NCI-H526 (cell line): Measurements from ENCODE around the gene CYB5R3.

ENCODE experiments used
- DNase-seq, 2 experiments: peaks; one replicate each; lab custom pipeline; 2025; lab: John Stamatoyannopoulos, UW

CYB5R3 gene

DNA sequence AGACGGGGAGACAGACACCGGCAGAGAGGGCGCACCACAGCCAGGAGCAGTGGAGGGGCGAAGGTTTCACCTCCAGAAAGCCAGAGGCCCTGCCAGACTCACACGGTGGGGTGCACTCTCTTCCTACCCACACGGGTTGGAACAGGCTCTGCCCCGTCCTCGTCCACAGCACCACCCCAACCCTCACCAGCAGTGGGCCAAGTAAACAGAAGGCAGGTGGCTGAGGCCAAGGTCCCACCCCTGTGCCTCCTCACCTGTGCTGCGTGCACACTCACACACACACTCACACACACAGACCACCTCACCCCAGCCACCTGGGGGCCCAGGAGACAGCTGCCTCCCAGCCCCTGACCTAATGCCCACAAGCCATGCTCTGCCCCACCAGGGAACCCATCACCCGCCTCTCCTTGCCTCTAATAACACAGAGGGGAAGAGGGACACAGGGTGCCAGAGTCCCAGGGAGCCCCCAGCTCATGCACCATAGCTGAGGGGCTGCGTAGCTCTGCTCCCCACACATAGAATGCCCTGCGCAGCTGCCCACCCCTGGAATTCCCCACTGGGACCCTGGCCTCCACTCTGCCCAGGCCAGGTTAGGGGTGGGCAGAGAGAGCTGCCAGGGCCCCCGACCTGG is 3.1 kb downstream of the CYB5R3 start:
- DNase-seq, result no peak

DNA sequence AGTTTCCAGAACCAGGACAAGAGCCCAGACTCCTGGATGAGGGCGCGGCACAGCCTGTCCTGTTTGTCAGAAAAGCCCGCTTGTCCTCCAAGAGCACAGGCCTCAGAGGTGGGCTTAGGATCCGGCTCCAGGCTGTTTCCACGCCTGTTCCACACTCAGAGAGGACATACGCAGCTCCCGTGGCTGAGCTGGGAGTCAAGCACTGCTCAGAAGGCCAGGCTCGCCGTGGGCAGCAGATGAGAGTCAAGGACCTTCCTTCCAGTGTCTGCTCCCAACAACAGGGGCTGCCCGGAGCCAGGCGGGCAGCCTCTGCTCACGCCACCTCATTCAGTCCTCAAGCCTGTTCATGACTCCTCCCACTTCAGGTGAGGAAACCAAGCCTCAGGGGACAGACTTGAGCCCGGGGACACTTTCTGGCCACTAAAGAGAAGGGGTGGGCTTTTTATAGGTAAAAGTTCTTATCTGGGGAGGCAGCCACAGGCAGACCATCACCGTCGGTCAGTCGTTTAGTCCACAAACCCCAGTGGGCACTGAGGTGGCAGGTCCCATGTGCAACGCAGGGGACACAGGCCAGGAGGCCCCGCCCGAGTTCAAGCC is 3.8 kb downstream of the CYB5R3 start:
- DNase-seq, result no peak

- DNase-seq, result no peak
Measured at GRCh38 chr22:42644422-42645340, 4.5 kb downstream of the CYB5R3 start.

GRCh38 chr22:42643634-42644421 is 5.4 kb downstream of the CYB5R3 start:
- no peak for DNase-seq

DNA sequence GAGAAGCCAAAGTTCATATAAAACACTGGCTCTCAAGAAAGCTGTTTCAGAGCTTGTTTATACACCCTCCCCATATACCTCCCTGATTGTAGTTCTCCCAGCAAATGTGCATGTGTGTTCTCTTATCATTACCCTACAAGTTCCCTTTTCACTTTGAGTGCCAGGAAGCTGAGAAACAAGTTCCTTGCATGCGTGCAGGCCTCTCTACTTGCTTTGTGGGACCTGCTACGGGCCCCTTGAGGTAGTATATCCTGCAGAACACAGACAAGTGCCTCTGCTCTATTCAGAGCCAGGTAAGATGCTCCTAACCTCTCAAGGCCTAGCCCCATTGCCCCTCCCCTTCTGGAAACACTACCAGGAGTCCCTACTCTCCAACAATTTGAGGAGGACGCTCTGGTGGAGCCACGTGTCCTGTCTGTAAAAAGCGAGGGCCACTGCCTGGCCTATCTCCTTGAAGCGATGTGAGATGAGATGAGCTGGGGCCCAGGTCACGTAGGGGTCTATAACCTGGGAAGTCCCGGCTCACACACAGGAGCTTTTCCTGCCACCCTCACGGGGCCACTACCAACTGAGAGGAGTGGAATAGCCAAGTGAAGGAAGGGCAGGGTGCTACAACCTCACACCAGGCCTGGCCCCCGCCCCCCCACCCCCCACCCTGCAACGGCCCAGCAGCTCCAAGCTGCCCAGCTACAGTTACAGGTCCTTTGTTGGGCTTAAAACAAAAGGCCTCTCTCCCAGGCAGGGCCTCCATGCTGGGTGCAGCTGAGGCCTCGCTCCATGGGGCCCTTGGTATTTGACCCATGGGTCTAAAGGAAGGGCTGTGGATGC is 6.2 kb downstream of the CYB5R3 start:
- DNase-seq, result no peak

DNA sequence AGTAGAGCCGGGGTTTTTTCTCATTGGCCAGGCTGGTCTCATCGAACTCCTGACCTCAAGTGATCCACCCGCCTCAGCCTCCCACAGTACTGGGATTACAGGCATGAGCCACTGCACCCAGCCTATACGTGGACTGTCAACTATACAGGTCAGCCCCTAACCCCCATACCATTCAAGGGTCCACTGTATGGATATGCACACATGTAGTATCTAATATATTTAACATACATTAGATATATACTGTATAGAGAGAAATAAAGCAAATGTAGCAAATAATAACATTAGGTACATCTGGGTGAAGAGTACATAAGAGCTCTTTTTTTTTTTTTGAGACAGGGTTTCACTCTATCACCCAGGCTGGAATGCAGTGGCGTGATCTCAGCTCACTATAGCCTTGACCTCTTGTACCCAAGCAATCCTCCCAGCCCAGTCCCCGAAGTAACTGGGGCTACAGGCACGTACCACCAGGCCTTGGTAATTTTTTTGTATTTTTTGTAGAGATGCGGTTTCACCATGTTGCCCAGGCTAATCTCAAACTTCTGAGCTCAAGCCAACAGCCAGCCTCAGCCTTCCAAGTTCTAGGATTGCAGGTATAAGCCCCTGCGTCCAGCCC is 7.3 kb downstream of the CYB5R3 start:
- DNase-seq, result no peak

GRCh38 chr22:42639541-42640241 is 9.5 kb downstream of the CYB5R3 start:
- DNase-seq, result no peak

GRCh38 chr22:42637555-42637954 is 11.6 kb downstream of the CYB5R3 start:
- DNase-seq, result no peak

DNA sequence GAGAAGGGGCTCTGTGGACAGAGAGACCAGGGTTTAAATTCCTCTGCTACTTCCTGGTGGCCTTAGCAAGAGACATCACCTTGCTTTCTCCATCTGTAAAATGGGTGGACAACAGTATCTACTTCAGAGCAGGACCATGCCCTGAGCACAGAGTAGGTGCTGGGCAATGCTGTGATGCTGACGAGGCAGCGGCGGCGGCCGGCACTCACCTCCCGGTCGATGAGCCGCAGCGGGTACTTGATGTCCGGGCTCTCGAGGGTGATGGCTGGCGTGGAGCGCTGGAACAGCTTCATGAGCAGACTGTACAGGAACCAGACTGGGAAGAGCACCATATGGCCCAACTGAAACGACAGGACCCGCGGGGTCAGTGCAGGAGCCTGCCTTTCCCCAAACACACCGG is 12.7 kb downstream of the CYB5R3 start:
- DNase-seq, result no peak

DNA sequence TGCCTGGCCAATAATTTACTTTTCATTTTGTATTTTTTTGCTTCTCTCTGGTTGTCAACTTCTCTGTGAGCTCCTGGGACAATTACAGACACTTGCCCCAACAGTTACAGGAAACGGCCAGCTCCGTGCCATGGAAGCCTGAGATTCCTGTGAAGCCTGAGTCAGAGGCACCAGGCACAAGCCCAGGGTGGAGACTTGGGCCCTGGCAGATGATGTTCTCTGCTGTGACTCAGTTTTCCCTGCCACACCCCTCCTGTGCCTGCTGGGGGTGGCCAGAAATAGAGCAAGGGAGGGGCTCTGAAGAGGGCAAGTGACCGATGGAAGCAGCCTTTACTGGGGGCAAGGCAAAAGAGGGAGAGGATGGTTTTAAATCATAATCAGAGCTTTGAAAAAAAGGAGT is 13.7 kb downstream of the CYB5R3 start:
- DNase-seq, result no peak

- no peak for DNase-seq
Measured at GRCh38 chr22:42633013-42633412, 16.2 kb downstream of the CYB5R3 start.

DNA sequence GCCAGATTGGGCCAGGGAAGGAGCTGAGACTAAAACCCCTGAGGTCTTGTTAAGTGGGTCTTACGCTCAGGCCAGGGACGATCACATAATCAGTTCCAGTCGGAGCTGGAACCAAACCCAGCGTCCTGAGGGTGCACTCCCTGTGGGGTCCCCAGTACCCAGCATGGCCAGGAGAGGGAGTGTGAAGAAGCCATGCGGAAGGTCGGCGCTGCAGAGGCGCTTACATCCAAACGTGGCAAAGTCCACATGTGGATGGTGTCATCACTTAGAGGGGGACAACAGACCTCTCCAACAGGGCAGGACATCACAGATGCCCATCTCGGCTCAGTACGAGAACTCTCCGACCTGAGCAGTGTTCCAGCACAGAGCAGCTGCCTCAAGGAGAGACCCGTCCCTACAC is 17.1 kb downstream of the CYB5R3 start:
- DNase-seq, result no peak

DNA sequence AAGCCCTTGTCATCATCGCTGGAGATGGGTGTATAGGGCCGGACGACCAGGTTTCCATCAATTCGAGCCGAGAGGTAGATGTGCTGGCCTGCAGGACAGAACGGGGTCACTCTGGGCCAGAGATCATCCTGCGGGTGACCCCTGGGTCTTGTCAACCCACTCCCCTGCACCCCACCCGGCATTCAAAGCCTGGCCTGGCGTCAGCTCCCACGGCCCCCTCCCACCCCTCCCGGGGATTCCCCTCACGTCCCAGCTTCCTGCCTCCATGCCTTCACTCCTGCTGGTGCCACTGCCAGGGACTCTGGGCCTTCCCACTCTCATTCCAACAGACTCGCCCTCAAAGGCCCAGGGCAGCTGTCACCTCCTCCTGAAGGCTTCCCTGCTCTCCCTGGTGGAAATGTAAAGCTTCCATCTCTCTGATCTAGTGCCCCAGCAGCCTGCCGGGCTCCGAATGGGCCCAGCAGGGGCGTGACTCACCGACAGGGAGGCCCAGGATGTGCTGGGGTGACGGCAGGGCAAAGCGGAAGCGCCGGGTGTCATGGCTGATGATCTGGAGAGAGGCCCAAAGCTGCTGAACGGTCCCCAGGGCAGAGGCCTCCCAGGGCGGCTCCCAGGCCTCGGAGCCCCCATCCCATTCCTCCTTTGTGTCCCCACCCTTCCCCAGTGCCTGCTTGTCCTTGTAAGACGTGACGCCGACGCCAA is 18.1 kb downstream of the CYB5R3 start:
- no peak for DNase-seq

- DNase-seq, result peak in 1 of 2 experiments; percentile 49
Measured at GRCh38 chr22:42630211-42630610, 19.0 kb downstream of the CYB5R3 start.

DNA sequence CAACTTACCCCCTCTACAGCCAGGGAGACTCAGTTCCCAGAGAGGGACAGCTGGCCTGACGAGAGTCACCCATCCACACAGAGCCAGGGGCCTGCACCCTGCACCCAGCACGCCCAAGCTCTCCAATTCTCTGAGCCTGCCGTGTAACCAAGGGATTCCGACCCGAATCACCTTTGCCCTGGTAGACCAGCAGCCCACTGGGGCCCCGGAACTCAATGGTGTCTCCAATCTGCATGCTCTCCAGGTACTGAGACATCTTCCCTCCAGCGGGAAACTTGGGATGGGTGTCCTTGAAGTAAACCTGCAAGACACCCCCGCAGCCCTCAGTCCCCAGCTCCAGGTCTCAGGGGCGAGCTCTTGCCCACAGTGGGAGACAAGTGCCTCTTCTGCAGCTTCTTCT is 21.2 kb downstream of the CYB5R3 start:
- DNase-seq, result no peak

- DNase-seq, result no peak
Measured at GRCh38 chr22:42626951-42627625, 22.1 kb downstream of the CYB5R3 start.

- no peak for DNase-seq
Measured at GRCh38 chr22:42626431-42626830, 22.8 kb downstream of the CYB5R3 start.

DNA sequence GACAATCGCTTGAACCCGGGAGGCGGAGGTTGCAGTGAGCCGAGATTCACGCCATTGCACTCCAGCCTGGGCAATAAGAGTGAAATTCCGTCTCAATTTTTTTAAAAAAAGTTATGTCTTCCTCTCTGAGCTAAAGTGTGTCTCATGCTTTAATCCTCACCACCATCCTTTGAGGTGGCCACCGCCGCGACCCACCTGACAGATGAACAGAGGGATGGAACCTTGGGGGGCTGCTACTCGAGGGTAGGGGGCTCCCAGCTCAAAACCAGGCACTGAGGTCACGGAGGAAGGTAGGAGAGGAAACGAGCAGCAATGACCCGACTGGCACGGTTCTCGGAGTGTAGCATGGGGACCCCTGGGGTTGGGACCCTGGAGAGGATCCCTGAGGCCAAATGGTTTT is 23.8 kb downstream of the CYB5R3 start:
- DNase-seq, result no peak

GRCh38 chr22:42624551-42625106 is 24.6 kb downstream of the CYB5R3 start:
- no peak for DNase-seq
